A673 (cell line): Measurements from ENCODE around the gene ANO7.

Source experiments
- EZH2 ChIP-seq: fragments of 200-600 bp; sonication (generic); IDR thresholded peaks from 2 replicates; pipeline ENCODE4 v1.6.1; 2017; ENCODE audit warnings: borderline replicate concordance, low read depth, mild to moderate bottlenecking, mixed read lengths, antibody characterized with exemption, low read length; ENCODE audit not compliant: poor library complexity, severe bottlenecking
- TF ChIP-seq, protein P1 (sequence below): fragments of 300-800, 200-600 bp; sonication (generic); conservative IDR thresholded peaks from 2 replicates; pipeline ENCODE4 v1.5.1; 2017; ENCODE audit warnings: low read depth, mild to moderate bottlenecking, antibody characterized with exemption, low read length, moderate library complexity, mixed read lengths

DNA sequence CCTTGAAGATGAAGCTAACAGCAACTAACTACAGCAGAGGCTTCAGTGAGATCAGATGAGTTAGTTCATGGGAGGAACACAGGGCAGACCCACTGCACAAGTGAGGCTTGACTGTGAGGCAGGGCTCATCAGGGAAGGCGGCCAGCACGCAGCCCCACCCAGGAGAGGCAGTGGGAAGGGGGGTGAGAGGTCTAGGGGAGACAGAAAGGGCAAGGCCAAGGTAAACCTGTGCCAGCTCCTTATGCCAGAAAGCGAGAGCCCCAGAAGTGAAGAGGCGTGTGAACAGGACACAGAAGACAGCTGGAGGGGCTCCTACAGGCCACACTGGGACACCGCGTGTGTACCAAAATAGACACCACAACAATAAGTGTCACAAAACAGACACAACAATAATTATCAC, 48.6 kb downstream of the ANO7 start:
- TF ChIP-seq, protein P1, sequence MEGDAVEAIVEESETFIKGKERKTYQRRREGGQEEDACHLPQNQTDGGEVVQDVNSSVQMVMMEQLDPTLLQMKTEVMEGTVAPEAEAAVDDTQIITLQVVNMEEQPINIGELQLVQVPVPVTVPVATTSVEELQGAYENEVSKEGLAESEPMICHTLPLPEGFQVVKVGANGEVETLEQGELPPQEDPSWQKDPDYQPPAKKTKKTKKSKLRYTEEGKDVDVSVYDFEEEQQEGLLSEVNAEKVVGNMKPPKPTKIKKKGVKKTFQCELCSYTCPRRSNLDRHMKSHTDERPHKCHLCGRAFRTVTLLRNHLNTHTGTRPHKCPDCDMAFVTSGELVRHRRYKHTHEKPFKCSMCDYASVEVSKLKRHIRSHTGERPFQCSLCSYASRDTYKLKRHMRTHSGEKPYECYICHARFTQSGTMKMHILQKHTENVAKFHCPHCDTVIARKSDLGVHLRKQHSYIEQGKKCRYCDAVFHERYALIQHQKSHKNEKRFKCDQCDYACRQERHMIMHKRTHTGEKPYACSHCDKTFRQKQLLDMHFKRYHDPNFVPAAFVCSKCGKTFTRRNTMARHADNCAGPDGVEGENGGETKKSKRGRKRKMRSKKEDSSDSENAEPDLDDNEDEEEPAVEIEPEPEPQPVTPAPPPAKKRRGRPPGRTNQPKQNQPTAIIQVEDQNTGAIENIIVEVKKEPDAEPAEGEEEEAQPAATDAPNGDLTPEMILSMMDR, result no peak
- TF ChIP-seq EZH2, result no peak
